Right lobe of liver (tissue), 6 donors: ENCODE measurements around the gene UTP25. TPM values are rescaled to one million over a fixed set of nuclear protein-coding genes. Genes with fewer than 3 reads are reported as not detected.

Experiments used
- ATAC-seq, 4 donors: fragments of 200-7000 bp; cut with Tn5 transposase; one replicate each; pipeline ENCODE4 v1.9.1; 2020; ENCODE audit warnings: mild to moderate bottlenecking in 4 of 4, moderate library complexity in 4 of 4
- DNase-seq, 3 donors: peaks; one replicate each; pipeline ENCODE4 v3.0.0-alpha.2; 2020
- H3K27ac ChIP-seq, 3 donors: fragments of 200-600 bp; one replicate each; pipeline ENCODE4 v1.8.0; 2022
- H3K27me3 ChIP-seq, 2 donors: fragments of 200-600 bp; one replicate each; pipeline ENCODE4 v1.8.0; 2022
- H3K36me3 ChIP-seq, 4 donors: fragments of 200-600 bp; sonication (generic) in 1 of 4; one replicate each; pipeline versions ENCODE4 v1.5.1 to v1.8.0; 2017 to 2022; ENCODE audit warnings: control low read depth in 1 of 4
- H3K4me1 ChIP-seq, 4 donors: fragments of 200-600 bp; sonication (generic) in 1 of 4; one replicate each; pipeline versions ENCODE4 v1.5.1 to v1.8.0; 2017 to 2022; ENCODE audit warnings: control low read depth in 1 of 4
- H3K4me3 ChIP-seq, 3 donors: fragments of 200-600 bp; one replicate each; pipeline ENCODE4 v1.8.0; 2022
- H3K9me3 ChIP-seq, 4 donors: fragments of 200-600 bp; sonication (generic) in 1 of 4; one replicate each; pipeline versions ENCODE4 v1.5.1 to v1.8.0; 2017 to 2022; ENCODE audit warnings: control low read depth in 1 of 4
- POLR2A ChIP-seq: fragments of 450-650 bp; IDR thresholded peaks from one replicate; pipeline ENCODE4 v1.6.1; 2017; ENCODE audit warnings: antibody characterized with exemption, mild to moderate bottlenecking
- WGBS: methylation state at CpG from one replicate; pipeline ENCODE4 v1.1.6; 2018; ENCODE audit warnings: low coverage, low lambda C conversion rate; ENCODE audit not compliant: insufficient coverage; ENCODE audit errors: missing lambda C conversion rate; 5-methylcytosine and 5-hydroxymethylcytosine counted together
- intact Hi-C, 2 donors: fragments of 100-400 bp; cut with DNase I; formaldehyde crosslinking; loops; one replicate each; pipeline versions ENCODE4 v1.11.2 to v1.14.1; 2022
- total RNA-seq, 6 experiments: library from RNA; depleted of rRNA in 2 of 6; stranded (reverse); fragments of >200 nt in 2 of 6; fragmentation: NEBNext Ultra II Directional in 3 of 6; extraction: Animal tissue kit (Norgen Biotek cat#: 25700) in 3 of 6; gene quantifications; one replicate each; pipeline versions ENCODE4 v1.1.0 to v1.2.4, GENCODE V29; 2016 to 2023
- TF ChIP-seq, protein P1 (sequence below), 4 donors: fragments of 200-600 bp in 3 of 4; fragments of 450-650 bp in 1 of 4; IDR thresholded peaks; one replicate each; pipeline versions ENCODE4 v1.5.1 to v1.8.0; 2016 to 2022; ENCODE audit warnings: antibody characterized with exemption in 4 of 4, mild to moderate bottlenecking in 2 of 4
- donor health status: DM: no; HTN: yes; CAD: no.
- donor health status: DM: no; HTN: no; CAD: no.
- donor health status: DM: no; HTN: no; CAD: no.
- donor health status: DM: no; HTN: yes; CAD: no.
- donor health status: DM: no; HTN: yes; CAD: no.

Gene UTP25
- total RNA-seq, 6 experiments from 2014 or later: 4.6 to 10.0 (median 6.4) TPM

DNA sequence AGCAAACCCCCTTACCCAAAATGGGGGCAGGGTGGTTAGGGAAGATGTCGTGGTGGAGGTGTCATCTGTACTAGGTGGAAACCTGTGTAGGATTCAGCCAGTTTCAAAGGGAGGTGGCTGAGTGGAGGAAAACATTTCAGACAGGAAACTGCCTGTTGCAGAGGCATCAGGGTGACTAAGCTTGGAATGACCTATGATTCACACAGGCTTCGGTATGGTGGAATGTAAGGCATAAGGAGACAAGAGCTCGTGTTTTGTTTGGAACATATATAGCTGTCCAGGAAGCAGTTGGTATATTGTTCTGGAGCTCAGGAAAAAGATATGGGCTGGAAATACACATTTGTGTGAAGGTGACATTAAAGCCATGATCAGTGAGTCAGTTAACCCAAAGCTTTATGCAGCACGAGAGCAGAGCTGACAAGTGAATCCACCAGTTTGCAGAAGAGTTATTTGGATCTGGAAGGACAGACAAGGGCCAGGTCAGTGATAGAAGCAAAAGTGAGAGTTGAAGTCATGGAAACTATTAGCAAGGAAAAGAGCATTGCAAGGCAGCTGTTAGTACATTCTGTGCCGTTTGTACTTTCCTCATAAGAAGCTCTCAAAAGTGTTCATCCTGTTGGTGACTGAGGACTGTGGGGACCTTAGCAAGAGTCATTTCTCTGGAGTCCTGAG, 12.2 kb downstream of the UTP25 start:
- peaks cover 0 to 69% (median 22%) of the 10 kb centered on the region in 4 donors for H3K36me3 ChIP-seq
- TF ChIP-seq POLR2A: peak; percentile 33
- TF ChIP-seq, protein P1, sequence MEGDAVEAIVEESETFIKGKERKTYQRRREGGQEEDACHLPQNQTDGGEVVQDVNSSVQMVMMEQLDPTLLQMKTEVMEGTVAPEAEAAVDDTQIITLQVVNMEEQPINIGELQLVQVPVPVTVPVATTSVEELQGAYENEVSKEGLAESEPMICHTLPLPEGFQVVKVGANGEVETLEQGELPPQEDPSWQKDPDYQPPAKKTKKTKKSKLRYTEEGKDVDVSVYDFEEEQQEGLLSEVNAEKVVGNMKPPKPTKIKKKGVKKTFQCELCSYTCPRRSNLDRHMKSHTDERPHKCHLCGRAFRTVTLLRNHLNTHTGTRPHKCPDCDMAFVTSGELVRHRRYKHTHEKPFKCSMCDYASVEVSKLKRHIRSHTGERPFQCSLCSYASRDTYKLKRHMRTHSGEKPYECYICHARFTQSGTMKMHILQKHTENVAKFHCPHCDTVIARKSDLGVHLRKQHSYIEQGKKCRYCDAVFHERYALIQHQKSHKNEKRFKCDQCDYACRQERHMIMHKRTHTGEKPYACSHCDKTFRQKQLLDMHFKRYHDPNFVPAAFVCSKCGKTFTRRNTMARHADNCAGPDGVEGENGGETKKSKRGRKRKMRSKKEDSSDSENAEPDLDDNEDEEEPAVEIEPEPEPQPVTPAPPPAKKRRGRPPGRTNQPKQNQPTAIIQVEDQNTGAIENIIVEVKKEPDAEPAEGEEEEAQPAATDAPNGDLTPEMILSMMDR (IDR thresholded peaks at IDR 0.05): no peak

GRCh38 chr1:209840611-209841010, 12.8 kb downstream of the UTP25 start:
- Histone ChIP-seq H3K27me3 (no peaks in the 10 kb centered on the region), H3K9me3 (no peaks in the 10 kb centered on the region), H3K4me1 (peaks cover 0 to 17% (median 7%) of the 10 kb centered on the region in 4 donors), H3K36me3 (peaks cover 0 to 66% (median 22%) of the 10 kb centered on the region in 4 donors), H3K4me3 (no peak overlapping the region), H3K27ac (no peak overlapping the region)
- intact Hi-C loops: no loop called here
- TF ChIP-seq POLR2A: no peak
- TF ChIP-seq, protein P1 (IDR thresholded peaks at IDR 0.05): no peak
- DNase-seq (no peak), ATAC-seq (no peak)
- WGBS: 96% methylated on average over 5 of the region's 5 CpGs

More for the DNA sequence above, 12.2 kb downstream of the UTP25 start:
- 52% methylated on average over 5 of the region's 5 CpGs for WGBS
- H3K9me3 ChIP-seq: no peaks in the 10 kb centered on the region
- peak in 2 of 4 donors; percentile 44 to 80 for ATAC-seq
- no peak for DNase-seq
- peak overlapping the region in 1 of 3 donors; percentile 20 for H3K27ac ChIP-seq
- no peak overlapping the region for H3K4me3 ChIP-seq
- no peaks in the 10 kb centered on the region for H3K27me3 ChIP-seq
- H3K4me1 ChIP-seq: peaks cover 0 to 17% (median 7%) of the 10 kb centered on the region in 4 donors
- intact Hi-C loops: no loop called here

DNA sequence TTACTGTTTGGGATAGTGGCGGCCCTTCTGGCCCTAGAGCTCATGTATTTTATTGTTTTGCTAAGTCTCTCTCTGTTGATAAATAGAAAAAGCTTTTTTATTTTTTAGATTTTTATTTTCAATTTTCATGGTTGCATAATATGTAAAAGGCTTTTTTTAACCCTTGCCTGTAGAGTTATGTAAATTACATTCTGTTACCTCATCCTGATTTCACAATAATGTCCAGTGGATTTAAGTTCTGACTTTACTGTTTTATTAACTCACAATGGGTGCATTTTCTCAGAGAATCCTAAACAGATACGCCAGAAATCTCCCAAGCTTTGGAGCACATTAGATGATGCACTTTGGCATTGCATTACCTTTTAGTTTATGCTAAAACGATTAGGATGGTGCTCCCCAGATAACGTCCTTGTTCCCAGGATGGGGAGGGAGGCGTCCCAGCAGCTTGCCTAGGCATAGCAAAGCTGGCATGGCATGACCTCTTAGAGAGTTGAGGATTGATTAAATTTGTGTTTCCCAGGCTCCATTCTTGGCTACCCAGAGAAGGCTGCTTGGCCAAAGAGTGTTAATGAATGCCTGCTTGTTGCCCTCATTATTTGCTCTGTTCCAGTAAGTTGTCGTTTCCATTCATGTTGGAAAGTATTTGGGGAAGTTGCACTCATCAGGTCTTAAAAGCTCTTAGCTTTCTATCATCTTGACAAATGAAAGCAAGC, 17.1 kb downstream of the UTP25 start:
- no peaks in the 10 kb centered on the region for H3K9me3 ChIP-seq
- peaks cover 0 to 2% (median 0%) of the 10 kb centered on the region in 4 donors for H3K4me1 ChIP-seq
- H3K4me3 ChIP-seq: no peak overlapping the region
- no peak overlapping the region for H3K27ac ChIP-seq
- DNase-seq: no peak
- no peak for TF ChIP-seq POLR2A
- TF ChIP-seq, protein P1 (IDR thresholded peaks at IDR 0.05): no peak
- intact Hi-C loops: no loop called here
- peaks cover 0 to 59% (median 21%) of the 10 kb centered on the region in 4 donors for H3K36me3 ChIP-seq
- 80% methylated on average over 6 of the region's 6 CpGs for WGBS
- H3K27me3 ChIP-seq: no peaks in the 10 kb centered on the region
- no peak for ATAC-seq

- no peaks in the 10 kb centered on the region for H3K9me3 ChIP-seq
- ATAC-seq (no peak), DNase-seq (no peak)
- no peak for TF ChIP-seq POLR2A
- TF ChIP-seq, protein P1 (IDR thresholded peaks at IDR 0.05): no peak
- intact Hi-C loops: no loop called here
- no peaks in the 10 kb centered on the region for H3K27me3 ChIP-seq
- no peak overlapping the region for H3K27ac ChIP-seq
- peaks cover 0 to 59% (median 22%) of the 10 kb centered on the region in 4 donors for H3K36me3 ChIP-seq
- WGBS: 58% methylated on average over 1 of the region's 1 CpG
- no peak overlapping the region for H3K4me3 ChIP-seq
- H3K4me1 ChIP-seq: no peaks in the 10 kb centered on the region
Observed at GRCh38 chr1:209845408-209845725, 17.6 kb downstream of the UTP25 start.
